MM.1S (cell line): Measurements from ENCODE around the gene FHL5.

ENCODE experiments used
- DNase-seq: peaks from one replicate; pipeline ENCODE4 v3.0.0-alpha.2; 2015
- H2AFZ ChIP-seq: fragments of 300-600 bp; sonication (generic); 2 replicates; pipeline ENCODE4 v1.6.0; 2016; ENCODE audit warnings: antibody characterized with exemption, low read length
- H3F3A ChIP-seq: fragments of 300-600 bp; sonication (generic); 2 replicates; pipeline ENCODE4 v1.6.1; 2016; ENCODE audit warnings: mild to moderate bottlenecking, antibody characterized with exemption, low read length, moderate library complexity, mixed read lengths; ENCODE audit not compliant: insufficient read depth
- H3K27ac ChIP-seq: fragments of 300-600 bp; sonication (generic); 2 replicates; pipeline ENCODE4 v1.5.1; 2016; ENCODE audit warnings: mild to moderate bottlenecking, low read length
- H3K27me3 ChIP-seq: fragments of 300-600 bp; sonication (generic); replicated peaks from 2 replicates; pipeline ENCODE4 v1.6.0; 2016; ENCODE audit warnings: low read length; ENCODE audit not compliant: insufficient read depth
- H3K36me3 ChIP-seq: fragments of 300-600 bp; sonication (generic); replicated peaks from 2 replicates; pipeline ENCODE4 v1.6.1; 2016; ENCODE audit warnings: mild to moderate bottlenecking, low read length, mixed read lengths; ENCODE audit not compliant: insufficient read depth
- H3K4me1 ChIP-seq: fragments of 300-600 bp; sonication (generic); 2 replicates; pipeline ENCODE4 v1.6.1; 2016; ENCODE audit warnings: low read length, mixed read lengths
- H3K4me2 ChIP-seq: fragments of 300-600 bp; sonication (generic); 2 replicates; pipeline ENCODE4 v1.6.0; 2016; ENCODE audit warnings: low read depth, low read length
- H3K4me3 ChIP-seq: fragments of 300-600 bp; sonication (generic); 2 replicates; pipeline ENCODE4 v1.5.1; 2016; ENCODE audit warnings: low read length, mixed read lengths
- H3K79me2 ChIP-seq: fragments of 300-600 bp; sonication (generic); 2 replicates; pipeline ENCODE4 v1.6.1; 2016; ENCODE audit warnings: mixed run types, low read length, mixed read lengths
- H3K9ac ChIP-seq: fragments of 300-600 bp; sonication (generic); 2 replicates; pipeline ENCODE4 v1.6.1; 2016; ENCODE audit warnings: low read length, mixed read lengths
- H3K9me2 ChIP-seq: fragments of 300-600 bp; sonication (generic); replicated peaks from 2 replicates; pipeline ENCODE4 v1.6.1; 2016; ENCODE audit warnings: mild to moderate bottlenecking, low read length, mixed read lengths; ENCODE audit not compliant: insufficient read depth
- H3K9me3 ChIP-seq: fragments of 300-600 bp; sonication (generic); replicated peaks from 2 replicates; pipeline ENCODE4 v1.6.1; 2016; ENCODE audit warnings: mild to moderate bottlenecking, low read length, mixed read lengths; ENCODE audit not compliant: insufficient read depth
- H4K20me1 ChIP-seq: fragments of 300-600 bp; sonication (generic); 2 replicates; pipeline ENCODE4 v1.6.1; 2016; ENCODE audit warnings: mild to moderate bottlenecking, low read length, moderate library complexity, mixed read lengths; ENCODE audit not compliant: insufficient read depth
- EZH2 ChIP-seq: fragments of 300-600 bp; sonication (generic); optimal IDR thresholded peaks from 2 replicates; pipeline ENCODE3; 2017; ENCODE audit warnings: low read depth, mild to moderate bottlenecking, antibody characterized with exemption, low read length, mixed read lengths
- EZH2phosphoT487 ChIP-seq: fragments of 300-600 bp; sonication (generic); IDR thresholded peaks from 2 replicates; pipeline ENCODE4 v1.6.1; 2018; ENCODE audit warnings: antibody characterized with exemption, low read length
- TF ChIP-seq, protein P1 (sequence below): fragments of 300-600 bp; sonication (generic); IDR thresholded peaks from 2 replicates; pipeline ENCODE4 v1.5.1; 2016; ENCODE audit warnings: antibody characterized with exemption, low read length, mixed read lengths

FHL5 gene

DNA sequence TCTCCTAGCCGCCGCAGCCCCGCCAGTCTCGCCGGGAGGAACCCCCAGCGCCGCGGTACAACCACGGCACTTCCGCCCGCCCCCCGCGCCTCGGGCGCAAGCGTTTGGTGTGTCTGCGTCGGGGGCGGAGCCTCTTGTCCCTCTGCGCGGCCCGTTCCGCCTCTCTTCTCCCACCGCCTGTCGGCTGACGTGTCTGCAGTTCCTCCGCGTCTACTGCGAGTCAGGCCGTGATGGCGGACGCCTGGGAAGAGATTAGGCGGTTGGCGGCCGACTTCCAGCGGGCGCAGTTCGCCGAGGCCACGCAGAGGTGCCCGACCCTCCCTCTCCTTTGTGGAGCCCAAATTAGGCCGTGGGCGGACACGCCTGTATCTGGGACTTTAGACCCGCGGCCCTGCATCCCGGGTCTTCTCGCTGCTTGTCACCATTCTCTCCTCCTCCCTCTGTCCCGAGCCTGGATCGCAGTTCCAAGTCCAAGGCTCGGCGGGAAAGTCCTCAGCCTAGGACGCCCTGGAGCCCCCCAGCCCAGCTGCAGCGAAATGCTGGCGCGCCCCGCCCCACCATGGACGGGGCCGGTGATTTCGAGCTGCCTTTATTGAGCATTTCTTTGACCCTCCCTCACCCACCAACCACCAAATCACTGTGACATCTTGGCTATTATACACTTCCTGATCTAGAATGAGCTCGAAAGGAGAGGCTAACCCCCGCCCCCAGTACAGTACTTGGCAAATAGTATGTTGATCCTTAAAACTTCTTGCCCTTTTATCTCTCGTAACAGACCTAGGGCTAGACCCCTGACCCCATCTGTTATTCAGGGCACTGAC lies 41.1 kb upstream of the FHL5 start, which contains the start of gene UFL1:
Gene UFL1 (plus strand): TSS at position 163 of the 821 bp plus-strand sequence. CDS start 68 bp downstream, at position 231.
- peak within 1 kb of the TSS; percentile 96 for H3K4me3 ChIP-seq
- TF ChIP-seq, protein P1, sequence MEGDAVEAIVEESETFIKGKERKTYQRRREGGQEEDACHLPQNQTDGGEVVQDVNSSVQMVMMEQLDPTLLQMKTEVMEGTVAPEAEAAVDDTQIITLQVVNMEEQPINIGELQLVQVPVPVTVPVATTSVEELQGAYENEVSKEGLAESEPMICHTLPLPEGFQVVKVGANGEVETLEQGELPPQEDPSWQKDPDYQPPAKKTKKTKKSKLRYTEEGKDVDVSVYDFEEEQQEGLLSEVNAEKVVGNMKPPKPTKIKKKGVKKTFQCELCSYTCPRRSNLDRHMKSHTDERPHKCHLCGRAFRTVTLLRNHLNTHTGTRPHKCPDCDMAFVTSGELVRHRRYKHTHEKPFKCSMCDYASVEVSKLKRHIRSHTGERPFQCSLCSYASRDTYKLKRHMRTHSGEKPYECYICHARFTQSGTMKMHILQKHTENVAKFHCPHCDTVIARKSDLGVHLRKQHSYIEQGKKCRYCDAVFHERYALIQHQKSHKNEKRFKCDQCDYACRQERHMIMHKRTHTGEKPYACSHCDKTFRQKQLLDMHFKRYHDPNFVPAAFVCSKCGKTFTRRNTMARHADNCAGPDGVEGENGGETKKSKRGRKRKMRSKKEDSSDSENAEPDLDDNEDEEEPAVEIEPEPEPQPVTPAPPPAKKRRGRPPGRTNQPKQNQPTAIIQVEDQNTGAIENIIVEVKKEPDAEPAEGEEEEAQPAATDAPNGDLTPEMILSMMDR, result no peak
- TF ChIP-seq EZH2 (no peak), EZH2phosphoT487 (no peak)

DNA sequence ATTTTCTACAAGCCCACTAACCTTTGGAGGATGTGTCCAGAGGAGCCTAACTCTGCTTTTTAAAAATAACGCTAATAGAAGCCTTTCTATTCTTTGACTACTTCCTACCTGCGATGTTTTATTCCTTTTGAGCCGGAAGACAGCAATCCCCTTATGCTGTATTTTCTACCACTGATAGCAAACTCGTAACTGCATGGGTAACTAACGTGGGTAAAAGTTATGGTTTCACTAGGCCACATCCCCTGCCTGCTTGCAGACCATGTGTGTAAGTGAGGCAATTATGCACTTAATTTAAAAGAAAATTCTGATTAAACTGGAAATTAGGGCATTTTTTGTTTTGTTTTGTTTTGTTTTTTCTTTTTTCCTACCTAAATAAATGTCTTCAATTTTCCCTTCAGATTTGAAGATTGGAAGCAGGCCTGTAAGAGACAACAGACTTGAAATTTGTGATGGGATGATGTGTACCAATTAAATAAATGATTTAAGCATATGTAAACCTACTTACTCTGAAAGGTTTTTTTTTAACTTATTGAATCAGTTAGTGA lies 40.4 kb upstream of the FHL5 start:
- H3K9me2 ChIP-seq, result no peaks in the 10 kb centered on the region
- no peak for TF ChIP-seq EZH2
- TF ChIP-seq EZH2phosphoT487, result no peak
- TF ChIP-seq, protein P1, result no peak
- peaks cover 14% of the 10 kb centered on the region; the same call in 1 of the 2 replicates for H3K4me1 ChIP-seq
- H3K36me3 ChIP-seq, result no peaks in the 10 kb centered on the region
- DNase-seq, result peak; percentile 22
- peaks cover 24% of the 10 kb centered on the region for H3K79me2 ChIP-seq
- H3K27me3 ChIP-seq, result no peaks in the 10 kb centered on the region
- peaks cover 5% of the 10 kb centered on the region; the same call in 1 of the 2 replicates for H3F3A ChIP-seq
- peak overlapping the region; percentile 96 for H3K4me3 ChIP-seq
- no peaks in the 10 kb centered on the region for H4K20me1 ChIP-seq
- peak overlapping the region; percentile 78 for H2AFZ ChIP-seq
- peak overlapping the region; percentile 90 for H3K27ac ChIP-seq
- peak overlapping the region; percentile 90 for H3K4me2 ChIP-seq
- H3K9me3 ChIP-seq, result no peaks in the 10 kb centered on the region
- peak overlapping the region; percentile 97 for H3K9ac ChIP-seq

More for the DNA sequence above, 41.1 kb upstream of the FHL5 start, which contains the start of gene UFL1:
- peak; percentile 93 for DNase-seq
- Histone ChIP-seq H3K79me2 (peaks cover 24% of the 10 kb centered on the region), H3F3A (peaks cover 5% of the 10 kb centered on the region; the same call in 1 of the 2 replicates), H3K27ac (peak within 1 kb of the TSS; percentile 90), H3K9me2 (no peaks in the 10 kb centered on the region), H3K9me3 (no peaks in the 10 kb centered on the region), H3K4me1 (peaks cover 14% of the 10 kb centered on the region; the same call in 1 of the 2 replicates), H3K4me2 (peak within 1 kb of the TSS; percentile 90), H3K9ac (peak within 1 kb of the TSS; percentile 97), H3K36me3 (no peaks in the 10 kb centered on the region), H4K20me1 (no peaks in the 10 kb centered on the region), H2AFZ (peak within 1 kb of the TSS; percentile 78), H3K27me3 (no peaks in the 10 kb centered on the region)

DNA sequence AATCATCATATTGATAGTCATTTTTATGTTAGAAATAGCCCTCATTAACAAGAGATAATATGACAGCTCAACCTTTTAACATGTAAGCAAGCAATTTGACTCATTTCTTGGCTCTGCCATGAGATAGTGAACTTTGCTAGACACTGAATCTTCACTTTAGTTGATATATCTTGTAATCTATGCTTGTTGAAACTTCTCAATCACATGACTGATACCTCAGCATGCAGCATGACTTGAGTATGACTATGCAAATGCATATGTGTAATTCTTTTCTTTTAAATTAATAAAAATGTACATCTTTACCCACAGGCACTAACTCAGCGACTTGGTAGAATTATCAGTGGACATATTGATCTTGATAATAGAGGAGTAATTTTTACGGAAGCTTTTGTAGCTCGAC lies 34.7 kb upstream of the FHL5 start:
- Histone ChIP-seq H3K4me2 (no peak overlapping the region), H3F3A (no peaks in the 10 kb centered on the region), H3K4me1 (peaks cover 5% of the 10 kb centered on the region; the same call in 1 of the 2 replicates), H3K9ac (no peak overlapping the region), H3K36me3 (peaks cover 6% of the 10 kb centered on the region; the same call in 1 of the 2 replicates), H3K9me3 (no peaks in the 10 kb centered on the region), H3K27ac (no peak overlapping the region), H3K27me3 (no peaks in the 10 kb centered on the region), H2AFZ (no peak overlapping the region), H3K9me2 (no peaks in the 10 kb centered on the region), H3K4me3 (no peak overlapping the region), H4K20me1 (no peaks in the 10 kb centered on the region), H3K79me2 (peaks cover 4% of the 10 kb centered on the region; the same call in 1 of the 2 replicates)
- TF ChIP-seq EZH2 (no peak), EZH2phosphoT487 (no peak)
- TF ChIP-seq, protein P1, result no peak
- DNase-seq, result no peak
